Stimulated activated CD4-positive, alpha-beta T cell treated with anti-CD3 and anti-CD28 coated beads, Interleukin-2, amount 100 ng/mL, for 48 hours (primary cell): ENCODE results near the gene CCDC141.

Source experiments
- DNase-seq, 2 donors: peaks; one replicate each; pipeline ENCODE4 v3.0.0-alpha.2; 2020

Gene CCDC141

DNA sequence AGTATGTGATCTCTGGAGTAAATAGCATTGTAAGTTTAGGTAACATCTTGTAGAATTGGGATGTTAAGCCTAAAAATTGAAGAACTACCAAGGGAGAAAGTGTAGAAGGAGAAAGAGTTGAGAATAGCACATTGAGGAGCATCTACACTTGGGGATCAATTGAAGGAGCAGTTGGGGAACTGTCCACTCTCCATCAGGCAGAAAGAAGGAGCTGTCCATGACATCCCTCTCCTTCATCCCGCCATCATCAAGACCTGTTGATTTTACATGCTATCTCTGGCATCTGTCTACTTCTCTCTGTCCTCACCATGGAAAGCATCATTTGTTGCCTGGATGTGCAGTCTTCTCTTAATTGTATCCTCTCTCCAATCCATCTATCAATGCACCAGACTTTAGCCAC lies 87.8 kb downstream of the CCDC141 start:
- no peak for DNase-seq

DNA sequence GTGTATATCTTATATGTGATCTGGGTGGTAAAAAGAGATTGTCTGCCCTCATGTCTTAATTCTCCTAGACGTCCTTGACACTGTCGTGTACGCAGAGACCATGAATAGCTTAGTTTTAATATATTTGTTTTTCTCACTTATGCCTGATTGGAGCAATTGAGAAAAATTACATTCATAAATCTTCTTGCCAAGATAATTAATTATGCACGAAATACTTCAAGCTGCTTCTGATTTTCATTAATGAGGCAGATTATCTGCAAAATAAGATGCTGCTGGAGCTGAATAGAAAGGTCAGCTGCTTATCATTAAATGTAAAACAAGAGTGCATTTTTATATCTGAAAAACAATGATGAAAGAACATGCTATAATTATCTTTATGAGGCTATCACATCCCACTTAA lies 95.9 kb downstream of the CCDC141 start:
- no peak for DNase-seq

DNA sequence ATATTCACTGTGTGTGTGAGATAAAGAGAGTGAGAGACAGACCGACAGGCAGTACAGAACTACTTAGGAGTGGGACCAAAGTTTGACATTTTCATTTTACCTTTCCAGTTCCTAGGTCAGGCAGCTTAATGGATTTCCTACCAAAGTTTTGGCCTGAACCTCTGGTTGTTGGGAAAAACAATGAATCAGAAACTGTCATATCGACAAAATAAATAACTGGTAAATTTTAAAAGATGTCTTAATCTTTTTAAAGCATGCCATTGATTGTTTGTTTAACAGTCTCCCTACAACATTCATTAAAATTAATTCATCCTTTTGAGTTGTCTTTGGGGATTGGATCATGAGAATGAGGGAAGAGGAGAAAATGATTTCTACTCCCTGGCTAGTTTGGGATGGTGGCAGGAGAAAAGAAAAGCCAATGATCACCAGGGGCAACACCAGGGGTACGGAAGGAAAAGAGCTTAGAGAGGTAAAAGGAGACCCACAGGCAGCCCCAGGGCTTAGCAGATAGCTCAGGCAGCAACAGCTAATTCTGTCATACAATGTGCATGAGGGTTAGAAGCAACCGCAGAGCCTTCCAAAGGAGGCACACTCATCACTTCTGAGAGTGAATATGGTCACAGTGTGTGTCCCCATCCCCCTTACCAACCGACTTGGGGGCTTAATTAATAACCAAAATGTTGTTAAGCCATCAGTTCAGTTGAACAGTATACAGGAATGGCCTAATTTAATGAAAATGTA lies 98.5 kb downstream of the CCDC141 start:
- DNase-seq = no peak

DNA sequence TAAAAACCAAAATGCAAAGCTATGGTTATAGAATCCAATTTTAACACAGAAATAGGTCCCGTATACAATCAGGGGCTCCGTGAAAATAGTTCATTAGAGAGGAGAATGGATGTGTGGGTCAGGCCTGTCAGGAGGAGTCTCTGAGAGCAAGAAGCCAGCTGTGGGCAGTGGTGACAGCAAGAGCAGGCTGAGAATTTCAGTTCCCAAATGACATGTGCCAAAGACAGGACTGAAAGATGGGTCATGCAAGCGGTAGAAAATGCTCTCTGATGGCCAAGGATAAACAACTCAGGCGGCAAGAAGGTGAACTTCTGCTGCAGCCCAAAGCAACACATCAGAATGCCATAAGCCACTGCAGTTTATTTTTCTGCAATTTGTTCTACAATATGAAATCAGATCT lies 100.4 kb downstream of the CCDC141 start:
- DNase-seq = no peak

DNA sequence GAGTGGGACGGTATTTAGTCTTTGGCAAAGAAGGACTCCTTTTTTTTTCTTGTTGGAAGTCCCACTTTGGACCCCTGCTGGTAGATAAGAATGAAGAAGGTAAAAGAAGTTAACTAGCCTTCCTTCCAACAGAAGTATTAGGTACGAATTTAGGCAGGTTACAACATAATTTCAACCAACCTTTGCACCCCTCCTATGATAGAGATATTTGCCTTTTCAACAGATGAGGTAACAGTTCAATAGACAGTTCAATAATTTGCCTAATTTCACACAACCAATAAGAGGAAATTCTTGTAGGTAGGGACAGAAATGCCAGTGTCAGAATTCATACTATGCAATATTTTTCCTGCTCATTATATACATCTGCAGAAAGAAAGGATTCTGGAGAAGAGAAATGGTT lies 100.8 kb downstream of the CCDC141 start:
- DNase-seq = no peak

DNA sequence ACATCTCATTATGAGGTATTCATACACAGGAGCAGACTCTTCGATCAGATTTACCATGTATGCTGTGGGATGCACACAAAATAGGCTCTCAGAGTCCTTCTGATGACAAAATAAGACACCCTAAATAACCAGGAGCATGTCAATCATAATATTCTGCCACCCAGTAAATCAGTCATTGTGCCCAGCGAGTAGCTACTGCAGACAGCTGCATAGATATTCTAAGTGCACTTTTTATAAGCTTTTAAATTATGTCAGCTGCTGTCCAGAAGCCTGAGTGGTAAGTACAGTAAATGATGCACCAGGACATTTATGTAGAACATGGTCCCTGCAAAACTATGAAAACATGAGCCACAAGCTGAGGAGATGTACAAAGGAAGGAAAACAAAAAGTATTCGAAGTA lies 102.9 kb downstream of the CCDC141 start:
- DNase-seq = no peak

DNA sequence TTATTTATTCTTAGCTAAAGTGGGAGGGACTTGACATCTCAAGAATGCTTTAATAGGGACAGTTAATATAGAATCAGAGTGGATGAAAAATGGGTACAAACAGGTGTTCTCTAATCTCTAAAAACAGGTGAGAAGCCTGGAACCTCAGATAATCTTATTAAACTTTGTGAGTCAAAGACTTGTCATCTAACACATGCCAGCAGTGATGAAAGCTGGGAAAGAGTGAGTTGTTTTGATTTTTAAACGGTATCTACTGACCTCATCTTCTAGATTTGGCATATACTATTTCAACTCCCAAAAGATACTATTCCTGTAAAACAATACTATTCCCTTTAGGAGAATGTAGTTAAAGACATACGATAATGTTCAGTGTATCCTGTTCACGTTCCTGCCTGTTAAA lies 103.4 kb downstream of the CCDC141 start:
- DNase-seq = no peak

DNA sequence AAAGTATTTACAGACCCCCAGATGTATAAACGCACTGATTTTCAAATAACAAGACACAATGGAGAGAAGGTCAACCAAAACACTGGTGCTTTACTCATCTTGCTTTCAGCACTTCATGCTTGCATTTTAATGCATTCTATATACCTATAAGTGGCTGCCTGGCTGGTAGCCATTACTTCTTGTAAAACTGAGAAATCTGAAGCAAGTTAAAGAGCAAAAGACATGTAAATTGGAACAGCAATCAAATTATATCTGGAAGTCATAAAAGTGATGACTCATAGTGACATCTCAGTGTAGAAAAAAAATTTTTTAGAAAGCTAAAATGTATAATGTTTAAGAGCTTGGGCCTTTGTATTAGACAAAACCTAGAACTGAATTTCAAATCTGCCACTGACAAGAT lies 106.2 kb downstream of the CCDC141 start:
- no peak for DNase-seq

DNA sequence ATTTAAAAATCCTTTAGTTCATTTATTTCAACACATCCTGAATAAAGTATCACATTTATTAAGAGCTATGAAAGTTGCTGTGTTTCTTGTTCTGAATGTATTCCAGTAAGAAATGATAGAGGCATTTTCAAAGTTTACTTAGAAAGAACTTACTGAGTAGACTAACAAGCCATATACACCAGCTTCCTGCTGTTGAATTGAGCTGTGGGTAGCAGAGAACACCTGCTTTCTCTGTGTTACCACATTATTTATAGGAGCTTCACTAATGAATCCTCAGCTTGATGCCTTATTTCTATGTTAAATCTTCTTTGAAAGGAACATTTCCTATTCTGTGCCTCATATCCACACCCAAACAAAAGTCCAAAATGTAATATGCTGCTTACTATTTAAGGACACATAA lies 115.4 kb downstream of the CCDC141 start:
- no peak for DNase-seq

DNA sequence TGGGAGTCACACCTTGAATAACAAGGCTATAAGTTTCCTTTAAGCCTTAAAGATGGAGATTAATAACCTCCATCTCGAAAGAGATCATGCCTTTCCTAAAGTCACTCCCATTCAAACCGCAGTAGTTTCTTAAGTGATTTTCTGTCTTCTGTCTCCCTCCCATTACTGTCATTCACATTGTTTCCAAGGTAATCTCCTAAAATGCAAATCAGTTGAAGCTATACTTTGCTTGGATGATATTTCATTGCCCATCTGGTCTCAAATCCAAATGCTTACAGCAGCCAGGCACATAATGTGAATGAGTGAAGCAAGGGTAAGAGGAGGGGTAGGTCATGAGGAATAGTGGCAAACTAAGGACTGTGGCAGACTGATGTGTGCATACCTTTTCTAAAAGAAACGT lies 116.4 kb downstream of the CCDC141 start:
- DNase-seq = no peak

DNA sequence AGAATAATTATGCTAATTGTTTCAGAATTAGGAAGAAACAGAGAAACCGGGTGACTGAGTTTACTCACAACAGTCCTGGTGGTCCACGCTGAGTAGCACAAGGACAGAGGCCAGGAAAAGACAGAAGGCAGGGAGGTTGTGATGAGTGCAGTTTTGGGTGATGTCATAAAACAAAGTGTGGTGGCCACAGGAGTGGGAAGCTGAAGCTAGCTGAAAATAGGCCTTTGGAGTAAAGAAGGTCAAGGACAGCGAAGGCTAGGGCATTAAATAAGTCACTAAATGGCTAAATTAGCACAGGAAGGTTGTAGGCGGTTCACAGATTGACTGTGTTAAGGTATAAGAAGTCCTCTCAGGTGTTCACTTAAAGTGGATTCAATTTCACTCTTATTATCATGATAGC lies 121.9 kb downstream of the CCDC141 start:
- no peak for DNase-seq

DNA sequence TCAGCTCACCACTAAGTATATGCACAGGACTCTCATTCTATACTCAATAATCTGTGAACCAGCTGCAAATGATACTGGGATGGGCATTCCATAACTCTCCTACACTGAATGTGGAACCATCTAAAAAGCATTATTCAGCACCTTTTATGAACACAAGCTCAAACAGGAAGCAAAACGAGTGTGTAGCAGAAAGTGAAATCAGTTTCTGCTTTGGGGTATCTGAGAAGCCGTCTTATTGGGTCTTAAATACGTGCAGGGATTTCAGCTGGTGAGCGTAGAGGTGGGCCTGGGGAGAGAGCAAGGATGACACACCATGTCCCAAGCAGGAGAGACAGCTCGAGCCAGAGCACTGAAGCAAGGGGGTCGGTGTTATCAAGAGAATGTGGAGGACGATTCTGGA lies 122.8 kb downstream of the CCDC141 start:
- DNase-seq = no peak

DNA sequence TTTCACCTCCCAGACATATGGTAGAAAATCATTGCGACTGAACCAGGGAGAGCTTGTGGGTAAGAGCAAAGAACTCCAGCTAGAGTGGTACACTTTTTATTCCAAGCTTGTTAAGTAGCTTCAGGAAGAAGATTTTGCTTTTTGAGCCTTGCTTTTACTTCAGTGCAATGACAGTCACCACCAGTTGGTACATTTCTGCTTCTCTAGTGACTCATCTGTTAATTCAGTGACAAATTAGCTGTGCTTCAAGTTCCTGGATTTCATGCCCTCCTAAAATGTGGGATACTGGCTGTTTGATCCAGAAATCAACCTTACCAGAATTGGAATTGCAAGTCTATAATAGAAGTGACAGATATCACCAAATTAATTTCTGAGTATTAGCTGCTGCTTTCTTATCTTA lies 125.1 kb downstream of the CCDC141 start:
- DNase-seq = no peak

DNA sequence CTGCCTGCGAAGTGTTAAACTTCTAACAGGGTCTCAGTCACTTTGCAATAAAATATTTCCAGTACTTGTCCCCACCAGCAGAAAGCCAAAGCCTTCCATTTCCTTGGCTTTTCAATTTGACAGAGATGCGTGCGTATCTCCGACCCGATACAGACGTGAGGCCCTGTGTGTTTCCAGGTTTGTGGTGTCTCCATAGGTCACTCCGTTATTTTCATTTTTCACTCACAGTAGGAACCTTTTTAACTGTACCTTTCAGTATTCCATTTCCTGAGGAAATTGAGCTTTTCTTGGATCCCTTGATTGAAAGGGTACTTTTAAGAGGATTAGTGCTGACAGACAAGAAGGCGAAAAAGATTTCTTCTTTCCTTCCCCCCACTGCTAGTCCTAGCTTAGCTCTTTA lies 126.4 kb downstream of the CCDC141 start:
- DNase-seq = no peak

DNA sequence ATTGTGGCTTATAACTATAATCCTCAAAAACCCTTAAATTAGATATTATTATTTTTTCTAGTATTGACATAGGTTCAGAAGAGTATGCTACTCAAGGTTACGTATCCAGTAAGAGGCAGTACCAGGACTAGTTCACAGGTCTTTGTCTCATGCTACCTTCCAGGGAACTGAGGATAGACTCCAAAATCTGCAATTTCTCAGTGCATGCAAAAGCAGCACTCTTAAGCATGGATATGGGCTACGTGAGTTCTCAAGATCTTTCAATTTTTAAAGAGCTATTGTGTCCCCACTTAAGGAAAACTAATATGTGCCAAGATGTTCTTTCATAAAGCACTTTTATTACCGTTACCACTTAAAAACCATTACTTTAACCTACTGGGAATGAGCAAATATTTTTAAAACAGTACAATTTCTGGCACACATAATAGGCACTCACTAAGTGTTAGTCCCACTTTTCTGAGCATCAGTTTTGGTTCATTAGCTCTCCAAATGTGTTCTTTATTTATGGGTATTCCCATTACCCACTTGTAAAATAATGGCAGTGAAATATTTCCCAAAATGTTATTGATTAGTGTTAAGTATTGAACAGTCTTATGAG lies 128.9 kb downstream of the CCDC141 start:
- DNase-seq = no peak

DNA sequence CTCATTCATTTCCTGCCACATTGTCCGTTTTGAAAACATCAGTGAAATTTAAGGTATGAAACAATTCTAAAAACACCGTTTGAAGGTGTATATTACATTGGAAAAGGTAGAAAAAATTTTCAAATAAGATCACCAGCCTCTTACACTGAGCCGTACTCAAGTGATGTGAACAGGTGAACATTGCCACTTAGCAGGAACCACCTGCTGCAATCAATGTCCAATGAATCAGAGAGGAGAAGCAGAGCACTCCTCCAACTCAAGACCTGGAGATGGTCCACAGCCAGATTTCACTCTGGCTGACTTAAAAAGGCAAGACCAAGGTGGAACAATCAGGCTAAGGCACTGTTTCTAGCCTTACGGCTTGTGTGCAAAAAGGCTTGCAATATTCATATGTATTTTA lies 132.4 kb downstream of the CCDC141 start:
- DNase-seq = no peak

DNA sequence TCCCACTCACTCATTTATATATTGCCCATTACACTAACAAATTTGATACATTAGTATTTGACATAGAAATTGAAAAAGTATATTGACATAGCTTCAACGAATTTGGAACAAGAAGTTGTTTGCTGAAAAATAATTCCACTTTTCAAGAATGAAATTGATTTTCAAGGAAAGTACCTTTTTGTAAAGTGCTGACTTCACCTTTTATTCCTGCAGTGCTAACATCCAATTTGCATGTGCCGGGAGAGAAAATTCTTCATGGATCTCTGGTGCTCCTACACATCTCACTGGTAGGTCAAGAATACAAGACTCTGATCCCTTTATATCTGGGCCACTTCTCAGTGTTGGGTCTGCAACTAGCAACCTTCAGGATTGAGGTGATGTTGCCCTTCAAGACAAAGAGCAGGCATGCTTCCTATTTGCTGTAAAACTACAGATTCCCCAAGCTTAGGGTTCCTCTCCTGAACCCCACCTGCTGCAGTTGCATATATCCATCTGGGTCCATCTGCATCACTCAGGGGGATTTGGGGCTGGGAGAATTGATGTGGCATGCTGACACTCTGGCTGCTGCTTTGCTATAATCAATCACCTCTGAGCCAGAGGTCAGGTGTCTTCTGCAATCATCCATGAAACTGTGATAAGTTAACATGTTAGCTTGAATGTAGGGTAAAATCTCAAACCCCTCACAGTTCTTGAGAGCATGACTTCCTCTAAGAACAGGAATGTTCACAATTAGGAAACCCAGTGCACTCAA lies 134.3 kb downstream of the CCDC141 start:
- DNase-seq = no peak

DNA sequence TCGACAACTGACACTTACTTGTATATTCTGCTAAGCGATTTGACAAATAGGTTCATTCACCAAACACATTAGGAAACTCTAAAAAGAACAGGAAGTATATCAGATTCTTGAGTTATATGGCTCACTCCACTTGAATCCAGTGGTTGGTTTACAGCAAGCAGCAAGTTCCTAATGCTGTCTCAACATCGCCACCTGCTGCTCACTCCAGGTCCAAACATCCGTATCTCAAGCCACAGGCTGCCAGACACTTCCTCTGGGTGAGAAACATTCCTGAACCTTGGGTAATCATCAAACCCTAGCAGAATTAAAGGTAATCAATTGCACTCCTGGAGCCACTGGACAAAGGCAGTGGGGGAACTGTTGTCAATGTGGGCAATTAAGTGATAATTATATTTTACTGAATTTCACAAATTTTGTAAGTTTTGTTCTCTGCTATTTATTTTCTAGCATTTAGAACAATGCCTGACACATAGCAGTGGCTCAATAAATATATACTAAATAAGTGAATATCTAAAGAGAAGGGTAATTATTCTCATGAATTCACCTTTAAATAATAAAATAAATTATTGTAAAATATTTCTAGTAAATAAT lies 135.6 kb downstream of the CCDC141 start:
- DNase-seq = peak; percentile 65 to 66

DNA sequence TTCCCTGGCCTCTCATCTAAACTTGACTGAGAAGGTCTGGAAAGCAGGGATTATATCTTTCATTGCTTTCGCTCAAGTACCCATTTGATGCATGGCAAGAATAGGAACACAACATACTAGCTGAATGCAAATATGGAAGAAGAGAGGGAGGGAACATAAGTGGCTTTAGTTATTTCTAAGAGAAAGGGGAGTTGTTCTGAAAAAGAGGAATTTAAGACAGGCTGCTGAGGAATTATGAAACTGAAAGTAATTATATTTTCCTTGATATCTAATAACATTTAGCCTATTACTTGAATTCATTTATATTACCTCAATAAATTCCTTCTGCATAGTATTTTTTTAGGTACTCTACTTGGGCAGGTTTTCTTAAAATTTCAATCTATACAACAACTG lies 136.9 kb downstream of the CCDC141 start:
- DNase-seq = no peak

DNA sequence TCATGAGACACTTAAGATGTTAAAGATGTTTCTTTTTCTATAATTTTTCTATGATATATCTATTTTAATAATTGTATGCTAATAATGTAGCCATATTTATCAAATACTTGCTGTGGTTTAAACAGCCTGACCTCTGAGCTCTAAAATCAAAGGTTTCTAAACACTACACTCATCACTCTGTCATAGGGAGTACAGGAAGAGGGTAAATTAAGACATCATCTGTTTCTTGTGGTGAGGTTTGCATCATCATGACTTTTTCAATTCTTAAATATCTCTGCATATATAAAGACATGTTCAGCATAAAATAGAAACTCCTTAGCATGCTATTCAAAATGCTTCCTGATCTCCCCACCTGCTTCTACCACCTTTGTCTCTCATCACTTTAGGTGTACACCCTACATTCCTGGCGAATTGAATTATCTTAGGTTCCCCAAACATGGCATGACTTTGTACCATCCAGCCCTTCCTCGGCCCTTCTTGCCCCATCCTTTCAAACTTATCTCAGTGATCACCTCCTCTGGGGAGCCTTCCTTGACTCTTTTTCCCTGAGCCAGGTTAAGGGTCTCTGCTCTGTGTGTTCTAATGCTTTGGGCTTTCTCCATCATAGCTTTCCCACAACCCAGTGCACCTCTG lies 137.4 kb downstream of the CCDC141 start:
- no peak for DNase-seq

DNA sequence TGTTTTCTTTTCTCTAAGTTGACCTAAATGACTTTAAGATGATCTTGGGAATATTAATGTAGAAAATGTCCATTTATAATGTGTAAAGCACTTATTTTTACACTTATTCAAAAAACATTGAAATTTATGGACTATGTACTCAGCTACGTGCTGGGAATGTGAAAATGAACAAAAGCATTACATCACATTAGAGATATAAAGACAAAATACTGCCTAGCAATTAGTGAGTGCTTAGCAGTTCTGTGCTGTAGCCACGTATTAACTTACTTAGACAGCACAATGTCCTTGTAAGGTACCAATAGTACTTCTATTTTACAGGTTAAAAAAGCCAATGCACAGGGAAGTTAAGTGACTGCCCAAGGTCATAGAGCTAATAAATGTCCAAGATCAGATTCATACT lies 138.9 kb downstream of the CCDC141 start:
- no peak for DNase-seq

DNA sequence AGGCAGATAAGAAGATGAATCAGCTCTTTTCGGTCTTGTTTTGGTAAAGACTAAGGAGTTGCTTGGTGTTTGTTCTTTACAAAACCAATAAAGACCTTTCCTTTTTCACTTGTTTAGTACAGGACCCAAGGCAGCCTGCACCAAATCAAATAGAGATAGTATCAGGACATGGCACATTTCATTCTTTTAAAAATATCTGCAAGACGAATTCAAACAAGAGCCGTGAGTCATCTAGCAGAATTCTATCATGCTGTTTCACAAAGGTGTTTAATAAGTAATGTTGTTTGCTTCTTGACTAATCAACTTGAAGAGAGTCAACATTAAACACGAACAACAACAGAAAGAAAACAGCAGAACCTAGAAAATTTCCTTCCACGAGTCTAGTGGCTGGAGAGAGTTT lies 139.9 kb downstream of the CCDC141 start:
- no peak for DNase-seq

DNA sequence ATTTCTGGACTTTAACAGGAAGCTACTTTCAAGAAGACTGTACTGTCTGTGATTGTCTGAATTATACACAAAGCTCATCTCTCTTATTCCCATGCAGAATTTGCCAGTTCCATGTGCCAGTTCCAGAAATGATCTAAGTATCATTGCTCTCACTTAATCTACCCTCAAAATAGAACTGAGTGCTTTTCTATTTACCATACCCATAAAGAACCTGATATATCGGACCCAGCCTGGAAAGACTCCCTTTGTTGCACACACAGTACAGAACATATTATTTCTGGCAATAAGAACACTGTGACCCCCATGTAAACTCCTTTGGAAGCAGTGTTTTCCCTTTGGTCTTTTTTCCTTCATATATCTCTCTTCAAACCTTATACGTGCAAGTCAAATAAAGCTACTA lies 140.4 kb downstream of the CCDC141 start:
- no peak for DNase-seq

DNA sequence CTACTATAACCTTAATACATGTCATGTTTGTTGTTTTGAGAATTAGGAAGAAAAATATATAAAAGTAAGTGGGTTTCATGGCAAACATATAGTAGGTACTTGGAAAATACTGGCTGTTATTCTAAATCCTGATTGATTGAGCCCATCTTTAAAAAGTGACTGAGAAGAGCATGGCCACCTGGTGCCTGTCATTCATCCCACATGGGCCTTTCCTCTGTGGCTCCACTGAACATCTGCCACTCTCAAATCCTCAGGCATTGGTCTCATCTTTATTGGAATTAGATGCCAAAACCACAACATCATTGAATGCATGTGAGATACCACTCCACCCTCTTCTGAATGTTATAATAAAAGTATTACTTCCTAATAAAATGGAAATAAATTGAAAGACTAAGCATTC lies 141.1 kb downstream of the CCDC141 start:
- no peak for DNase-seq
